Activated CD4-positive, CD25-positive, alpha-beta regulatory T cell treated with anti-CD3 and anti-CD28 coated beads, Interleukin-2, amount 50 U/mL, for 24 hours (primary cell): ENCODE measurements around the gene ZNF595.
"Not testable (repeated sequence)": the region's sequence is repeated elsewhere in the genome, so short reads cannot be mapped to it uniquely, and the experiment has no call there.

ENCODE experiments used
- ATAC-seq, 2 donors: fragments of 150-1000 bp; cut with Tn5 transposase; one replicate each; pipeline ENCODE4 v1.10.0; 2021; ENCODE audit warnings: mild to moderate bottlenecking in 1 of 2, moderate library complexity in 1 of 2

Gene ZNF595

GRCh38 chr4:52804-53479 is at the start of gene ZNF595:
Gene ZNF595, plus strand, starts transcription at chr4:53321. Its CDS starts 168 bp downstream, at chr4:53489.
- ATAC-seq, result peak; percentile 51 to 81

- not testable (repeated sequence) for ATAC-seq
Measured at GRCh38 chr4:9937-10870, 42.9 kb upstream of the ZNF595 start.

GRCh38 chr4:11095-11815 is 41.9 kb upstream of the ZNF595 start:
- not testable (repeated sequence) for ATAC-seq

GRCh38 chr4:11816-12417 is 41.2 kb upstream of the ZNF595 start:
- ATAC-seq, result peak; percentile 48 to 51

- not testable (repeated sequence) for ATAC-seq
Measured at GRCh38 chr4:18128-18527, 35.0 kb upstream of the ZNF595 start.

- ATAC-seq, result not testable (repeated sequence)
Measured at GRCh38 chr4:18589-18988, 34.5 kb upstream of the ZNF595 start.

GRCh38 chr4:22882-23281 is 30.2 kb upstream of the ZNF595 start:
- not testable (repeated sequence) for ATAC-seq

GRCh38 chr4:24359-24758 is 28.8 kb upstream of the ZNF595 start:
- not testable (repeated sequence) for ATAC-seq

GRCh38 chr4:27501-27900 is 25.6 kb upstream of the ZNF595 start:
- not testable (repeated sequence) for ATAC-seq

GRCh38 chr4:28767-29542 is 24.2 kb upstream of the ZNF595 start:
- ATAC-seq, result peak in 1 of 2 donors; percentile 17

GRCh38 chr4:33314-33713 is 19.8 kb upstream of the ZNF595 start:
- ATAC-seq, result not testable (repeated sequence)

GRCh38 chr4:36559-37415 is 16.3 kb upstream of the ZNF595 start:
- ATAC-seq, result not testable (repeated sequence)

- not testable (repeated sequence) for ATAC-seq
Measured at GRCh38 chr4:38202-38601, 14.9 kb upstream of the ZNF595 start.

GRCh38 chr4:43375-43774 is 9.7 kb upstream of the ZNF595 start:
- not testable (repeated sequence) for ATAC-seq

GRCh38 chr4:51253-51652 is 1.9 kb upstream of the ZNF595 start:
- not testable (repeated sequence) for ATAC-seq

- ATAC-seq, result peak; percentile 62 to 67
Measured at GRCh38 chr4:51655-52277, 1.4 kb upstream of the ZNF595 start.

- ATAC-seq, result not testable (repeated sequence)
Measured at GRCh38 chr4:53521-53920, 400 bp downstream of the ZNF595 start.

GRCh38 chr4:64733-65132 is 11.6 kb downstream of the ZNF595 start:
- ATAC-seq, result not testable (repeated sequence)

- ATAC-seq, result no peak
Measured at GRCh38 chr4:71830-72229, 18.7 kb downstream of the ZNF595 start.

- no peak for ATAC-seq
Measured at GRCh38 chr4:85951-86350, 32.8 kb downstream of the ZNF595 start.
